Loucy (cell line): Measurements from ENCODE around the gene TLCD5.

Source experiments
- EZH2phosphoT487 ChIP-seq: fragments of 200-600 bp; IDR thresholded peaks from 2 replicates; pipeline ENCODE4 v1.6.1; 2018; ENCODE audit warnings: antibody characterized with exemption, mild to moderate bottlenecking, moderate library complexity, borderline replicate concordance
- TF ChIP-seq, protein P1 (sequence below): fragments of 200-600 bp; sonication (generic); conservative IDR thresholded peaks from 2 replicates; pipeline ENCODE4 v1.5.1; 2014; ENCODE audit warnings: mild to moderate bottlenecking, antibody characterized with exemption, low read length

DNA sequence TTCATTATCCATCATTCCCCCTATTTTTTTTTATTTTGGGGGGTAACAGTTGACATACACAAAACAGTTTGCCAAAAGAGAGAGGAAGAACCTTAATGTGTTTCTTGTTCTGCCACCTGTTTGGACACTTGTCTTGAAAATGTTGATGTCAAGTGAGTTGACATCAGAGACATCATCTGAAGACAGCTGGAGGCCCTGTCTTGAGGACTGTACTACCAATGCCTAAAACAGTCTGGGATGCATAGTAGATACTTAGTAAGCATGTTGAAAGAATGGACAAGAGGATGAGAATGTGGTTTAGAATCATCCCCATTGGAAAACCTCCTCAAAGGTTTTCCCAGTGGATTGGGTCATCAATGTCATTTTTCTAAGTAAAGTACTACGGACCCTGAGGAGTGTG lies 8.7 kb downstream of the TLCD5 start:
- TF ChIP-seq, protein P1, sequence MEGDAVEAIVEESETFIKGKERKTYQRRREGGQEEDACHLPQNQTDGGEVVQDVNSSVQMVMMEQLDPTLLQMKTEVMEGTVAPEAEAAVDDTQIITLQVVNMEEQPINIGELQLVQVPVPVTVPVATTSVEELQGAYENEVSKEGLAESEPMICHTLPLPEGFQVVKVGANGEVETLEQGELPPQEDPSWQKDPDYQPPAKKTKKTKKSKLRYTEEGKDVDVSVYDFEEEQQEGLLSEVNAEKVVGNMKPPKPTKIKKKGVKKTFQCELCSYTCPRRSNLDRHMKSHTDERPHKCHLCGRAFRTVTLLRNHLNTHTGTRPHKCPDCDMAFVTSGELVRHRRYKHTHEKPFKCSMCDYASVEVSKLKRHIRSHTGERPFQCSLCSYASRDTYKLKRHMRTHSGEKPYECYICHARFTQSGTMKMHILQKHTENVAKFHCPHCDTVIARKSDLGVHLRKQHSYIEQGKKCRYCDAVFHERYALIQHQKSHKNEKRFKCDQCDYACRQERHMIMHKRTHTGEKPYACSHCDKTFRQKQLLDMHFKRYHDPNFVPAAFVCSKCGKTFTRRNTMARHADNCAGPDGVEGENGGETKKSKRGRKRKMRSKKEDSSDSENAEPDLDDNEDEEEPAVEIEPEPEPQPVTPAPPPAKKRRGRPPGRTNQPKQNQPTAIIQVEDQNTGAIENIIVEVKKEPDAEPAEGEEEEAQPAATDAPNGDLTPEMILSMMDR = no peak
- no peak for TF ChIP-seq EZH2phosphoT487
